NK-92 (cell line): Measurements from ENCODE around the gene PHACTR4.
"Not testable (repeated sequence)": the region's sequence is repeated elsewhere in the genome, so short reads cannot be mapped to it uniquely, and the experiment has no call there.

ENCODE experiments used
- DNase-seq: peaks from one replicate; lab custom pipeline; 2025; ENCODE audit not compliant: unreplicated experiment; lab: John Stamatoyannopoulos, UW

The PHACTR4 gene

DNA sequence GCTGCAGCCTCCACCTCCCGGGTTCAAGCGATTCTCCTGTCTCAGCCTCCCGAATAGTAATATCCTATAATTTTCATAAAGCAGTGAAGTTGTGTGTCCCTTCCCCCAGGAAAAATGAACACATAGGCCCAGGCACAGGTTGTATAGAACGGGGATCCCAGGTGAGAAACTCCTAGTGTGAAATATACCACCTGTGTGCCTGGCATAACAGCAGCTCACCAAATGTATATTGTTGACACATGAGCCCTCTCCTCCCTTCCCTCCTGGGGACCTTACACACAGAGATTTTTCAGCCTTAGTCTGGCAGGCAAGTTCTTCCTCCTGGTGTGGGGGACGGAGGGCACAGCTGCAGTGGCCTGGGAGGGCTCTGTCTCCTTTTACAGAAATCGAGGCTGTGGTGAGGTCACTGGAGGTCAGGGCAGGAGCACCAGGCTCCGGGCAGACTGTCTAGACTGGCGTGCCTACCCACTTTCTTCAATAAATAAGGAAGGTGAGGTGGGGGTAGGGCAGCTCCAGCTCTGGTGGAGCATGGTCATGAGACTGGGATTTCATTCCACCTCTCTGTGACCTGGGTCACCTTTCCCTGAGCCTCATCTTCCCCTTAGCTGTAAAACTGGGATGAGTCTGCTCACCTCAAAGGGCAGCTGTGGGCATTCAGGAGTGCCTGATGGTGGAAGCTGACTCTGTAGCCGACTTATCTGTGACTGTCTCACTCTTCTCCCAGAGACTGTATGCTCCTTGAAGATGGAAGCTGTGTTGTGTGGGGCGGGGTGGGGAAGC lies 150.6 kb downstream of the PHACTR4 start:
- DNase-seq: no peak

DNA sequence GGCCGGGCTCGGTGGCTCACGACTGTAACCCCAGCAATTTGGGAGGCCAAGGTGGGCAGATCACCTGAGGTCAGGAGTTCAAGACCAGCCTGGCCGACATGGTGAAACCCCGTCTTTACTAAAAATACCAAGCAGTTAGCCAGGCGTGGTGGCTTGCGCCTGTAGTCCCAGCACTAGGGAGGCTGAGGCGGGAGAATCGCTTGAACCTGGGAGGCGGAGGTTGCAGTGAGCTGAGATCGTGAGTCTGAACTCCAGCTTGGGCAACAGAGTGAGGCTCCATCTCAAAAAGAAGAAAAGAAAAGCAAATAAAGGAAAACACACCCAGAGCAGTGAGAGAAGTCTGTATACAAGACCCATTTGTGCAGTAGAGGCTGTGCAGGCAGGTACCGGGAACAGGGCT lies 151.3 kb downstream of the PHACTR4 start:
- not testable (repeated sequence) for DNase-seq

DNA sequence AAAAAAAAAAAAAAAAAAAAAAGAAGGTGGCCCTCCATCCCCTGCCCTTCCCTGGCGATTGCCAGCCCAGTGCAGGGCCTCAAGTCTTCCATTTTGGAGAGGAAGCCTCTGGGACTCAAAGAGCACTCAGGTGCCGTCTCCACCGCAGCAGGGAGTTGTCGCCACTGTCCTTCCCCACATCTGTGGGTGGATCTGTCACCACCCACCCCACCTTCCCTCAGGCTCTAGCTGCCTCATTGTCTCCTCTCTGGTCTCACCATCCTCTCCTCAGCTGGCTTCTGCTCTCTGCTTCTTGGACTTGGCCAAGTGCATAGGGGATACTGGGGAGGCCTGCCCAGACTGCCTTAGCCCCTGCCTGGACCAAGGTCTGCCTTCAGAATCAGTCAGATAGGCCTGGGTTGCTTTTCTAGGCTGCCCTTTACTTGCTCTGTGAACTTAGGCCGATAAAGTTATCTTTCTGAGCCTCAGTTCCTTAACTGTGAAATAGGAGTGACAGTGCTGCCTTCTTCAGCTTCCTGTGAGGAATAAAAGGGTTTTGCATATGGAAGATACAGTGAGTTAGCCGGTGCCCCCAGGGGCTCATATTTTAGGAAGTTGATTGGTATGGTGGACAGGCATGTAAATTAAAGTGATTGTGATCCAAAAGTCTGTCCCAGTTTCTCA lies 152.1 kb downstream of the PHACTR4 start:
- no peak for DNase-seq

DNA sequence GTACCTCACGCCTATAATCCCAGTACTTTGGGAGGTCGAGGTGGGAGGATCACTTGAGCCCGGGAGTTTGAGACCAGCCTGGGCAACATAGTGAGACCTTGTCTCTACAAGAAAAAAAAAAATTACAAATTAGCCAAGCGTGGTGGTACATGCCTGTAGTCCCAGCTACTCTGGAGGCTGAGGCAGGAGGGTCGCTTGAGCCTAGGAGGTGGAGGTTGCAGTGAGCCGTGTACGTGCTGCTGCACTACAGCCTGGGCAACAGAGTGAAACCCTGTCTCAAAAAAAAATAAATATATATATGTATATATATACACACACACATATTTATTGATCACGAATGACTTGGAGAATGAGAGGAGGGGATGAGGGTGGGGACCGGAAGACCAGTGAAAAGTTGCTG lies 153.0 kb downstream of the PHACTR4 start:
- not testable (repeated sequence) for DNase-seq

DNA sequence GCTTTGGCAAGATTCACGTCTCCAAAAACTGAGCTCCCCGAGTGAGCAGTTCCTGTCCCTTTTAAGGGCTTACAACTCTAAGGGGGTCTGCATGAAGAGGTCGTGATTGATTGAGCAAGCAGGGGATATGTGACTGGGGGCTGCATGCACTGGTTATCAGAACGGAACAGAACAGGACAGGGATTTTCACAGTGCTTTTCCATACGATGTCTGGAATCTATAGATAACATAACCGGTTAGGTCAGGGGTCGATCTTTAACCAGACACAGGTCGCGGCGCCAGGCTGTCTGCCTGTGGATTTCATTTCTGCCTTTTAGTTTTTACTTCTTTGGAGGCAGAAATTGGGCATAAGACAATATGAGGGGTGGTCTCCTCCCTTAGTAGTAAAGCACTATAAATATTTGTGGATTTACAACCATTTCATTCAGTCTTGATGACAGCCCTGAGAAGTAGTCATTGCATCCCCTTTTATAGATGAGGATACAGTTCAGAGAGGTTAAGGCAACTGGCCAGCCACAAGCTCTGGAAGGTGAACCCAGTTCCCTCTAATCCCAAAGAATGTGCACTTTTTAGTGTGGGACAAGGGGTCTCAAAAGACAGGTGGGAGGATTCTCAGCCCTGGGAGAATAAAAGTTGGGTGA lies 155.6 kb downstream of the PHACTR4 start:
- DNase-seq: not testable (repeated sequence)

DNA sequence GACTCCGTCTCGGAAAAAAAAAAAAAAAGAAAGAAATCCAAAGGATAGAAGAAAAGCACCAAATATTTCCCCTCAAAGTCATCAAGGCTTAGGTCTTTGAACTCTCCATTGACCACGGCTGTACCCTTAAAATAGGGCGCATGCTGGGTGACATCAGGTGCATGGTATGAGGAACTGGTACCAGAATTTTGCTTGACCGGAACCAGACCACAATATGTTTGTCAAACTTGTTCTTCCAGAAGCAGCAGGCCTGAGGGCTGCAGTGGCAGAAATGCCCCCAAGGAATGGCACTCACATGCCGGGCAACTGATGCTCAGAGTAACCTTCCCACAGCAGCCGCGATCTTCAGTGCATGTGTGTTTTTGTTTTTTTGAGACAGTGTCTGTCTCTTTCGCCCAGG lies 157.3 kb downstream of the PHACTR4 start:
- no peak for DNase-seq

DNA sequence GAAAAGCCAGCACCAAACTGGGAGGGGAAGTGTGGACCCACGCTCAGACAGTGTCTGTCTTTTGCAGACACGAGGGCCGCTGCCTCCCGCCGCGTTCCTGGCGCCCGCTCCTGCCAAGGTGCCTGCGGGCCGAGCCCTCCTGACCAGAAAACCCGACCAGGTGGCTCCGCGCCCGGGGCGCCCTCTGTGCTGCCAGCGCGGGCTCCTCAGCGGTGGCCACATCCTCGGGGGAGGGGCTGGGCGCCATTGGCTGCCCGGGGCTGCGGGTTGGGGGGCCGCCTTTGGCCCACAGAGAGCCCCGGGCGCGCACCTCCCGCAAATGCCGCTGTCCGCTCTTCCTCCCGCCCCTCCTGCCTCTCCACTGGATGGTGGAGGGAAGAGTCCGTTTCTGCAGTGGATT lies 160.9 kb downstream of the PHACTR4 start:
- no peak for DNase-seq

DNA sequence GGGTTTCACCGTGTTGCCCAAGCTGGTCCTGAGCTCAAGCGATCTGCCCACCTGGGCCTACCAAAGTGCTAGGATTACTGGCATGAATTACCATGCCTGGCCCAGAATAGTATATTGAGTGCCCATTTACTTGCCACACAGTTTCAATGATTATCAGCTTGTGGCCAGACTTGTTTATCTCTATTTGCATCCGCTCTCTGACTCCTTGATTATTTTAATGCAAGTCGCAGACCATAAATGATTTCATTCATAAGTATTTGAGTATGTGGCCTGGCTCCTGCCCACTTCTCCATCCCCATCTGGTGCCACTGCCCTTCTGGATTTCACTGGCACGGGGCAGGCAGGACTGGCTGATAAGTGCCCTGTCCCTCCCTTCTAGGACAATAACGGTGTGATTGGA lies 165.1 kb downstream of the PHACTR4 start:
- DNase-seq: no peak

DNA sequence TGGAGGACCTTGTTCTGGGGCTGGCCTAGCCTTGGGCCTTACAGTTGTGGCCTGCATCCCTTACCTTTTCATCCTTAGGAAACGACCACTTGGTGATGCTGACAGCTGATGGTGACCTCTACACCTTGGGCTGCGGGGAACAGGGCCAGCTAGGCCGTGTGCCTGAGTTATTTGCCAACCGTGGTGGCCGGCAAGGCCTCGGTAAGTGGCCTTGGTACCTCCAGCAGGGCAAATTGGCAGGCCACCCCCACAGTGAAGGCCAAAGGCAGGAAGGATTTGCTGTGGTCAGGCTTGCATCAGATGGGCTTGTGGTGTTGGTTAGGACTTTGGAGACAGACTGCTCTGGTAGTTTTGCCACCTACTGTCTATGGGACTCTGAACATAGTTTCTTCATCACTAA lies 165.6 kb downstream of the PHACTR4 start:
- no peak for DNase-seq

DNA sequence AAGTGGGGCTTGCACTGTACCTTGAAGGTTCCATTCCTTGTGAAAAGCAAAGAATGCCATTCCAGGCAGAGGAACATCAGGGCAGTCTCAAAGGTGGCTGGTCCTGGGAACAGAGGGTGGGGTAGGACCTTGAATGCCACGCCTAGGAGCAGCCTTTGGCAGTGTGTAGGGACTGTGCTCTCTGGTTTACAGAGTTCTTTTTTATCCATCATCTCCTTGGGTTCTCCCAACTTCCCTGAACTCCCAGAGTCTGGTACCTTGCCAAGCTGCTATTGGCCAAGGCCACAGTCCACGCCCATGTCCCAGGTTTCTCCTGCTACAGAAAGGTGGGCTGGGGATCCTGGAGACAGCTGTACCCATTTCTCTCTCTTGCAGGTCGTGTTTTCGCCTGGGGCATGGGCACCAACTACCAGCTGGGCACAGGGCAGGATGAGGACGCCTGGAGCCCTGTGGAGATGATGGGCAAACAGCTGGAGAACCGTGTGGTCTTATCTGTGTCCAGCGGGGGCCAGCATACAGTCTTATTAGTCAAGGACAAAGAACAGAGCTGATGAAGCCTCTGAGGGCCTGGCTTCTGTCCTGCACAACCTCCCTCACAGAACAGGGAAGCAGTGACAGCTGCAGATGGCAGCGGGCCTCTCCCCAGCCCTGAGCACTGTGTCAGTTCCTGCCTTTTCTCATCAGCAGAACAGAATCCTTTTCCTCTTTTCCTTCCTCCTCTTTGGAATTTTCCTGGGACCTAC lies 168.1 kb downstream of the PHACTR4 start:
- no peak for DNase-seq

DNA sequence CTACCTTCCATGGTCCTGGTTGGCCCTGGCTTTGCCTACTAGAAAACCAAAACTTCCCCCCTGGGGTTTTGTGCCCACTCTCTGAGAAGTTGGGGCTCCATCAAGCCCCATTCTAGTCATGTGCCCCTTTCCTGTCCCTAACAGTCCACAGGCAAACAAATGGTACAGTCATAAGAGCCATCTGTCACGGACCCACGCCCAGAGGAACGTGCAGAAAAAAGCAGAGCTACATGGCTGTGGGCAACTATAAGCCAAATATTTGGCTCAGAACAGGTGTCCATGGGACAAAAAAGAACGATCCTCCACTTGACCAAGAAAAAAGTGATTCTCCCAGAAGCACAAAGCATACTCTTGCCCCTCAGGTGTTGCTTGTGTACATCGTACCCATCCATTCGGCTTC lies 168.7 kb downstream of the PHACTR4 start:
- DNase-seq: no peak

DNA sequence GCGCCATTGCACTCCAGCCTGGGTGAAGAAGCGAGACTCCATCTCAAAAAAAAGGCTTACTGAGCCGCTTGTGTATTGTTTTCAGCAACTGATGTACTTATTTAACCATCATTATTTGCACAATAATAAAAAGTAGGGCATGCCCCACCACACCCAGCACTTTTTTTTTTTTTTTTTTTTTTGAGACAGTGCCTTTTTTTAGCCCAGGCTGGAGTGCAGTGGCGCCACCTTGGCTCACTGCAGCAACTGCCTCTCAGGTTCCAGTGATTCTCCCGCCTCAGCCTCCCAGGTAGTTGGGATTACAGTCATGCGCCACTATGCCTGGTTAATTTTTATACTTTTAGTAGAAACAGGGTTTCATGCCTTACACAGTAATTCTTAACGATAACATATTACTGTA lies 171.1 kb downstream of the PHACTR4 start:
- DNase-seq: no peak

DNA sequence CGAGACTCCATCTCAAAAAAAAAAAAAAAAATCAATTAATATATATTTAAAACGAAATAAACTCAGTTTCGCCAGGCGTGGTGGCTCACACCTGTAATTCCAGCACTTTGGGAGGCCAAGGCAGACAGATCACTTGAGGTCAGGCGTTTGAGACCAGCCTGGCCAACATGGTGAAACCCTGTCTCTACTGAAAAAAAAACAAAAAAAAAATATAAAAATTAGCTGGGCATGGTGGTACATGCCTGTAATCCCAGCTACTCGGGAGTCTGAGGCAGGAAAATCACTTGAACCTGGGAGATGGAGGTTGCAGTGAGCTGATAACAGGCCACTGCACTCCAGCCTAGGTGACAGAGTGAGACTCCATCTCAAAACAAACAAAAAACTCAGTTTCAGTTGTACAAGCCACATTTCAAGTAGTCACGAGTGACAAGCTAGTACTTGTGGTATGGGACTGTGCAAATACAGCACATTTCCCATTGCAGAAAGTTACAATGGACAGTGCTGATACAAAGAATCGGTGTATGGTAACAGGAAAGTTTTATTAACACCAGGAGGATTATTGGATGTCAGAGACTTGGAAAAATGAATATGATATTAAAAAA lies 172.0 kb downstream of the PHACTR4 start:
- DNase-seq: not testable (repeated sequence)

DNA sequence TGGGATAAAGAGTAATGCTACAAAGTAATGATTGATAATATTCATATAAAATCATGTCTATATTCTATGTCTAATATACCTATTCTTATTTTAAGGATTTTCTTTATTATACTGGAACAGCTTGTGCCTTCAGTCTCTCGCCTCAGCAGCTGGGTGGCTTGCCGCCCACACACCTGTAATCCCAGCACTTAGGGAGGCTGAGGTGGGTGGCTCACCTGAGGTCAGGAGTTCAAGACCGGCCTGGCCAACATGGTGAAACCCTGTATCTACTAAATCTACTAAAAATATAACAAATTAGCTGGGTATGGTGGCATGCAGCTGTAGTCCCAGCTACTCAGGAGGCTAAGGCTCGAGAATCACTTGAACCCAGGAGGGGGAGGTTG lies 175.7 kb downstream of the PHACTR4 start:
- no peak for DNase-seq

DNA sequence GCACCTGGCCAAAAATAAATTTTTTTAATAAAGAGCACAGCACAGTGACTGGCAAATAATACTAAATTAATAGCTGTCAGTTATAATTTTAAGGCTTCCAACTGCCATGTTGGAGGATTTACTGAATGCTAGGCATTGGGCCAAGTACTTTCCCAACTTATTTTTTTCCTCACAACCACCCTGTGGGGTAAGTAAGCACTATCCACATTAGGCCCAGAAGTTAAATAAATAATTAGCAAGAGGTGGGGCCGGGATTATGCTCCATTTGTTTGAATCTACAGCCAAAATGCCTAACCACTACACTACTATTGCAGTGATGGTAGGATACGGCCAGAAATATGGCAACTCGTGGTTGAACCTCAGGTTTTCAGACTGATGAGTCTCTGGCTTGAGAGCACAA lies 178.8 kb downstream of the PHACTR4 start:
- no peak for DNase-seq
